SK-N-SH (cell line): ENCODE results near the gene GNL2. TPM values are rescaled to one million over a fixed set of nuclear protein-coding genes. Genes with fewer than 3 reads are reported as not detected.
"Not testable (repeated sequence)": the region's sequence is repeated elsewhere in the genome, so short reads cannot be mapped to it uniquely, and the experiment has no call there.

ENCODE experiments used
- CTCF ChIA-PET: fragments of 300-600, 350-600 bp; formaldehyde crosslinking; extraction: SDS; loops from one replicate; lab custom pipeline; 2021; lab: Yijun Ruan, JAX
- POLR2A ChIA-PET: fragments of 350-600 bp; sonication (Branson Sonifier 250); formaldehyde crosslinking; extraction: SDS; loops from one replicate; lab custom pipeline; 2020; ENCODE audit warnings: antibody characterized with exemption, inconsistent platforms; lab: Yijun Ruan, JAX
- DNase-seq: peaks from one replicate; pipeline ENCODE4 v3.0.0; 2012
- H2AFZ ChIP-seq: fragments of 200-600 bp; sonication (generic); 2 replicates; pipeline ENCODE4 v1.8.1; 2016; ENCODE audit warnings: antibody characterized with exemption, mild to moderate bottlenecking, low read depth
- H3F3A ChIP-seq: fragments of 200-600 bp; sonication (generic); replicated peaks from 2 replicates; pipeline ENCODE3; 2016; ENCODE audit warnings: antibody characterized with exemption, mild to moderate bottlenecking; ENCODE audit not compliant: insufficient read depth
- H3K27ac ChIP-seq, 2 experiments: fragments of 200-500 bp in 1 of 2; fragments of 200-600 bp in 1 of 2; sonication (Bioruptor generic) in 1 of 2; sonication (generic), shearing (Covaris generic) in 1 of 2; 2 replicates each; pipeline versions ENCODE4 v1.5.1 to v1.6.1; 2014 to 2016; ENCODE audit warnings: low read depth in 2 of 2, inconsistent platforms in 1 of 2, low read length in 1 of 2, mild to moderate bottlenecking in 1 of 2, mixed read lengths in 1 of 2
- H3K27me3 ChIP-seq: fragments of 200-600 bp; sonication (generic), shearing (Covaris generic); 2 replicates; pipeline ENCODE4 v1.6.1; 2016; ENCODE audit warnings: mixed run types; ENCODE audit not compliant: insufficient read depth
- H3K36me3 ChIP-seq, 2 experiments: fragments of 200-500 bp in 1 of 2; fragments of 200-600 bp in 1 of 2; sonication (Bioruptor generic) in 1 of 2; sonication (generic) in 1 of 2; replicated peaks in 1 of 2; 2 replicates each; pipeline versions ENCODE3 to v1.5.1; 2014 to 2016; ENCODE audit warnings: low read length in 1 of 2, mild to moderate bottlenecking in 1 of 2; ENCODE audit not compliant: insufficient read depth in 2 of 2, control insufficient read depth in 1 of 2
- H3K4me1 ChIP-seq, 2 experiments: fragments of 200-500 bp in 1 of 2; fragments of 200-600 bp in 1 of 2; sonication (Bioruptor generic) in 1 of 2; sonication (generic), shearing (Covaris generic) in 1 of 2; 2 replicates each; pipeline versions ENCODE4 v1.5.1 to v1.6.1; 2014 to 2016; ENCODE audit warnings: low read depth in 1 of 2, low read length in 1 of 2, mixed run types in 1 of 2; ENCODE audit not compliant: insufficient read depth in 2 of 2, control insufficient read depth in 1 of 2
- H3K4me2 ChIP-seq: fragments of 200-600 bp; sonication (generic), shearing (Covaris generic); 2 replicates; pipeline ENCODE4 v1.6.1; 2017; ENCODE audit warnings: mixed run types
- H3K4me3 ChIP-seq, 2 experiments: fragments of 200-500 bp in 1 of 2; fragments of 200-600 bp in 1 of 2; sonication (Bioruptor generic) in 1 of 2; sonication (generic), shearing (Covaris generic) in 1 of 2; 2 replicates each; pipeline versions ENCODE4 v1.5.1 to v1.8.1; 2014 to 2016; ENCODE audit warnings: low read depth in 2 of 2, inconsistent platforms in 1 of 2, low read length in 1 of 2, mild to moderate bottlenecking in 1 of 2, mixed read lengths in 1 of 2, moderate library complexity in 1 of 2
- H3K79me2 ChIP-seq: fragments of 200-600 bp; sonication (generic); 2 replicates; pipeline ENCODE4 v1.8.1; 2017; ENCODE audit warnings: mild to moderate bottlenecking; ENCODE audit not compliant: insufficient read depth
- H3K9ac ChIP-seq: fragments of 200-600 bp; sonication (generic); 2 replicates; pipeline ENCODE4 v1.6.1; 2017; ENCODE audit warnings: mixed run types
- H3K9me2 ChIP-seq: fragments of 200-600 bp; sonication (generic); 2 replicates; pipeline ENCODE4 v1.6.1; 2017; ENCODE audit warnings: mixed run types
- H3K9me3 ChIP-seq: fragments of 200-600 bp; sonication (generic); 2 replicates; pipeline ENCODE4 v1.6.1; 2017; ENCODE audit warnings: mixed run types, mild to moderate bottlenecking, moderate library complexity
- H4K20me1 ChIP-seq: fragments of 200-600 bp; sonication (generic); 2 replicates; pipeline ENCODE4 v1.6.1; 2017; ENCODE audit warnings: mild to moderate bottlenecking, mixed run types; ENCODE audit not compliant: insufficient read depth
- GABPA ChIP-seq: IDR thresholded peaks from 2 replicates; pipeline ENCODE4 v1.4.0; 2012; ENCODE audit warnings: low read depth, mild to moderate bottlenecking
- GATA2 ChIP-seq: sonication (generic); formaldehyde crosslinking; IDR thresholded peaks from 2 replicates; pipeline ENCODE4 v1.5.0; 2020; ENCODE audit warnings: mild to moderate bottlenecking, missing genetic modification reagents
- JUND ChIP-seq: IDR thresholded peaks from 2 replicates; pipeline ENCODE4 v1.4.0; 2012
- MXI1 ChIP-seq: IDR thresholded peaks from 2 replicates; pipeline ENCODE4 v1.6.1; 2012; ENCODE audit warnings: mild to moderate bottlenecking, low read depth, low read length, improper control_type of control experiment
- SIN3A ChIP-seq: IDR thresholded peaks from 2 replicates; pipeline ENCODE4 v1.6.1; 2012; ENCODE audit warnings: low read depth, mild to moderate bottlenecking, low read length, moderate library complexity, borderline replicate concordance
- TAF1 ChIP-seq: IDR thresholded peaks from 2 replicates; pipeline ENCODE4 v1.6.1; 2012; ENCODE audit warnings: low read depth, mild to moderate bottlenecking, low read length, moderate library complexity, borderline replicate concordance
- WGBS: methylation state at CpG from one replicate; pipeline ENCODE4 v1.1.6; 2017; ENCODE audit warnings: low lambda C conversion rate; 5-methylcytosine and 5-hydroxymethylcytosine counted together
- polyA plus RNA-seq, 3 experiments: library from polyadenylated mRNA; depleted of rRNA; stranded (reverse); fragments of >200 nt; gene quantifications; 2 replicates each; pipeline ENCODE4 v1.2.3, GENCODE V29; 2012
- TF ChIP-seq, protein P1 (sequence below): IDR thresholded peaks from 2 replicates; pipeline ENCODE4 v1.4.0; 2012; ENCODE audit warnings: low read depth, borderline replicate concordance
- TF ChIP-seq, protein P2 (sequence below): fragments of 150-350 bp; IDR thresholded peaks from 2 replicates; pipeline ENCODE4 v1.6.1; 2016; ENCODE audit warnings: mild to moderate bottlenecking, low read depth, low read length

The GNL2 gene
- polyA plus RNA-seq, 1 of the 3 experiments (the other 2 are of a cell fraction), result 37.6 TPM

- H4K20me1 ChIP-seq, H3K9ac ChIP-seq, H3K27me3 ChIP-seq, DNase-seq, H3K9me3 ChIP-seq, H2AFZ ChIP-seq, H3K27ac ChIP-seq, H3K4me1 ChIP-seq, CTCF ChIA-PET, H3K4me2 ChIP-seq, H3K9me2 ChIP-seq, H3K4me3 ChIP-seq: not testable (repeated sequence)
- Histone ChIP-seq H3K36me3 (peaks cover 17 to 29% of the 10 kb centered on the region in 2 experiments), H3K79me2 (peaks cover 27% of the 10 kb centered on the region), H3F3A (peaks cover 27% of the 10 kb centered on the region)
- WGBS, result 86% methylated on average over 4 of the region's 4 CpGs
- POLR2A ChIA-PET, result interaction anchor here (0.6 kb wide), 1 partner anchor 15 kb away, joined by 4 read pairs; no protein-coding TSS in a partner anchor
These were observed 63.1 kb downstream of the GNL2 start for GRCh38 chr1:37532418-37533156.

DNA sequence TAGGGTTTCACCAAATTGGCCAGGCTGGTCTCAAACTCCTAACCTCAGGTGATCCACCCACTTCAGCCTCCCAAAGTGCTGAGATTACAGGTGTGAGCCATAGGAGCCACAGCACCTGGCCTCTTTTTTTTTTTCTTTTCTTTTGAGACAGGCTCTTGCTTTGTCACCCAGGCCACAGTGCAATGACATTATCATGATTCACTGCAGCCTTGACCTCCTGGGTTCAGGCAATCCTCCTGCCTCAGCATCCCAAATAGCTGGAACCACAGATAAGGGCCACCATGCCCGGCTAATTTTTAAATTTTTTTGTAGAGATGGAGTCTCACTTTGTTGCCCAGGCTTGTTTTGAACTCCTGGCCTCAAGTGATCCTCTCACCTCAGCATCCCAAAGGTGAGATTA is 65.8 kb downstream of the GNL2 start:
- CTCF ChIA-PET, POLR2A ChIA-PET: not testable (repeated sequence)

DNA sequence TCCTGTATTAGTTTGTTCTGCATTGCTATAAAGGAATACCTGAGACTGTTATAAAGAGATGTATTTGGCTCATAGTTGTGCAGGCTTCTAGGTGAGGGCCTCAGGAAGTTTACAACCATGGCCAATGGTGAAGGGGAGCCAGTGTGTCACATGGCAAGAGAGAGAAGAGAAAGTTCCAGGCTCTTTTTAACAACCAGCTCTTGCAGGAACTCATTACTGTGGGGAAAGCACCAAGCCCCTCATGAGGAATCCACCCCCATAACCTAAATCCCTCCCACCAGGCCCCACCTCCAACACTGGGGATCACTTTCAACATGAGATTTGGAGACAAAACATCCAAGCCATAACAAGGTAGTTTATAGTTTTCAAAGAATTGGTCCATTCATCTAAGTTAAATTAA is 76.1 kb downstream of the GNL2 start:
- Histone ChIP-seq H3K4me1 (peaks cover 0 to 8% of the 10 kb centered on the region in 2 experiments; a peak in 1 of 4 replicates), H3K36me3 (no peaks in the 10 kb centered on the region), H4K20me1 (no peaks in the 10 kb centered on the region), H3K4me3 (no peak overlapping the region), H3F3A (no peaks in the 10 kb centered on the region), H3K27me3 (no peaks in the 10 kb centered on the region), H3K27ac (no peak overlapping the region), H3K9me2 (no peaks in the 10 kb centered on the region), H3K9me3 (no peaks in the 10 kb centered on the region), H3K4me2 (no peak overlapping the region), H3K9ac (no peak overlapping the region), H3K79me2 (no peaks in the 10 kb centered on the region), H2AFZ (no peak overlapping the region)
- ChIA-PET CTCF (no interaction called here), POLR2A (no interaction called here)
- no peak for DNase-seq
- no peak for TF ChIP-seq SIN3A
- TF ChIP-seq GABPA, result no peak
- TF ChIP-seq, protein P1, sequence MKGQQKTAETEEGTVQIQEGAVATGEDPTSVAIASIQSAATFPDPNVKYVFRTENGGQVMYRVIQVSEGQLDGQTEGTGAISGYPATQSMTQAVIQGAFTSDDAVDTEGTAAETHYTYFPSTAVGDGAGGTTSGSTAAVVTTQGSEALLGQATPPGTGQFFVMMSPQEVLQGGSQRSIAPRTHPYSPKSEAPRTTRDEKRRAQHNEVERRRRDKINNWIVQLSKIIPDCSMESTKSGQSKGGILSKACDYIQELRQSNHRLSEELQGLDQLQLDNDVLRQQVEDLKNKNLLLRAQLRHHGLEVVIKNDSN, result no peak
- TF ChIP-seq MXI1, result no peak
- TF ChIP-seq, protein P2, sequence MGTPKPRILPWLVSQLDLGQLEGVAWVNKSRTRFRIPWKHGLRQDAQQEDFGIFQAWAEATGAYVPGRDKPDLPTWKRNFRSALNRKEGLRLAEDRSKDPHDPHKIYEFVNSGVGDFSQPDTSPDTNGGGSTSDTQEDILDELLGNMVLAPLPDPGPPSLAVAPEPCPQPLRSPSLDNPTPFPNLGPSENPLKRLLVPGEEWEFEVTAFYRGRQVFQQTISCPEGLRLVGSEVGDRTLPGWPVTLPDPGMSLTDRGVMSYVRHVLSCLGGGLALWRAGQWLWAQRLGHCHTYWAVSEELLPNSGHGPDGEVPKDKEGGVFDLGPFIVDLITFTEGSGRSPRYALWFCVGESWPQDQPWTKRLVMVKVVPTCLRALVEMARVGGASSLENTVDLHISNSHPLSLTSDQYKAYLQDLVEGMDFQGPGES, result no peak
- no peak for TF ChIP-seq GATA2 (CRISPR knock-in tag)
- no peak for TF ChIP-seq JUND
- TF ChIP-seq TAF1, result no peak

More for the DNA sequence above, 65.8 kb downstream of the GNL2 start:
- H3K9ac ChIP-seq, H3K4me3 ChIP-seq, H3K9me3 ChIP-seq, H3K27me3 ChIP-seq, H3K4me2 ChIP-seq, H3K9me2 ChIP-seq, DNase-seq, H3K27ac ChIP-seq, H3K4me1 ChIP-seq, H4K20me1 ChIP-seq, H2AFZ ChIP-seq, H3K79me2 ChIP-seq, H3K36me3 ChIP-seq: not testable (repeated sequence)
- H3F3A ChIP-seq, result peaks cover 14% of the 10 kb centered on the region
- WGBS, result 100% methylated on average over 1 of the region's 1 CpG

DNA sequence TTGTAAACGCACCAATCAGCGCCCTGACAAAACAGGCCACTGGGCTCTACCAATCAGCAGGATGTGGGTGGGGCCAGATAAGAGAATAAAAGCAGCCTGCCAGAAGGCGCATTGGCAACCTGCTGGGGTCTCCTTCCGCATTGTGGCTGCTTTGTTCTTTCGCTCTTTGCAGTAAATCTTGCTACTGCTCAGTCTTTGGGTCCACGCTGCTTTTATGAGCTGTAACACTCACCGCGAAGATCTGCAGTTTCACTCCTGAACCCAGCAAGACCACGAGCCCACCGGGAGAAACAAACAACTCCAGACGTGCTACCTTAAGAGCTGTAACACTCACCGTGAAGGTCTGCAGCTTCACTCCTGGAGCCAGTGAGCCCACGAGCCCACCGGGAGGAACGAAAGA is 76.8 kb downstream of the GNL2 start:
- CTCF ChIA-PET, result not testable (repeated sequence)

GRCh38 chr1:37518241-37518640 is 77.5 kb downstream of the GNL2 start:
- H3K4me3 ChIP-seq, H3K36me3 ChIP-seq, H3K9me3 ChIP-seq, H3K27ac ChIP-seq, H3K9me2 ChIP-seq, DNase-seq, H2AFZ ChIP-seq, CTCF ChIA-PET, H3K9ac ChIP-seq, POLR2A ChIA-PET, H4K20me1 ChIP-seq, H3K4me2 ChIP-seq, H3F3A ChIP-seq, H3K27me3 ChIP-seq: not testable (repeated sequence)
- Histone ChIP-seq H3K4me1 (peaks cover 0 to 14% of the 10 kb centered on the region in 2 experiments; a peak in 1 of 4 replicates), H3K79me2 (peaks cover 13% of the 10 kb centered on the region)
- WGBS, result 100% methylated on average over 6 of the region's 31 CpGs

More for the DNA sequence above, 76.8 kb downstream of the GNL2 start:
- DNase-seq, H3K9ac ChIP-seq, H3K9me3 ChIP-seq, H3K4me3 ChIP-seq, H3K4me1 ChIP-seq, H3K4me2 ChIP-seq, H3F3A ChIP-seq, H3K27me3 ChIP-seq, H3K9me2 ChIP-seq, H3K27ac ChIP-seq, H2AFZ ChIP-seq, H3K36me3 ChIP-seq, POLR2A ChIA-PET, H4K20me1 ChIP-seq, H3K79me2 ChIP-seq: not testable (repeated sequence)
- 92% methylated on average over 15 of the region's 15 CpGs for WGBS
